ENCODE data around the gene RUNX1. TPM values are rescaled to one million over a fixed set of nuclear protein-coding genes. Genes with fewer than 3 reads are reported as not detected.

RUNX1 gene
- total and polyA plus RNA-seq, 10 of the 15 experiments (the other 5 are each of a cell fraction or from before 2014, with no cell fraction given): 0.90 to 15.2 (median 4.1) TPM

- TF ChIP-seq REST (IDR thresholded peaks at IDR 0.05; ENCODE audit: low read depth, low read length) (no peak), IRF4 (IDR thresholded peaks at IDR 0.05; ENCODE audit: low read depth, low read length) (no peak), CREB1 (IDR thresholded peaks at IDR 0.05; ENCODE audit: low read depth) (no peak), HDAC6 (IDR thresholded peaks at IDR 0.05; ENCODE audit: unreplicated experiment) (no peak), IKZF2 (IDR thresholded peaks at IDR 0.05) (no peak), SRF (IDR thresholded peaks at IDR 0.05; ENCODE audit: low read depth in 2 of 2, low read length in 2 of 2) (no peak), ATF2 (IDR thresholded peaks at IDR 0.05; ENCODE audit: low read length) (no peak)
Observed at GRCh38 chr21:34908419-34909055, 140.6 kb downstream of the RUNX1 start (continued).

All from GM12878 (cell line).